Glomerular endothelial cell (primary cell): ENCODE results near the gene NBPF10. TPM values are rescaled to one million over a fixed set of nuclear protein-coding genes. Genes with fewer than 3 reads are reported as not detected.
"Not testable (repeated sequence)": the region's sequence is repeated elsewhere in the genome, so short reads cannot be mapped to it uniquely, and the experiment has no call there.

ENCODE experiments used
- DNase-seq: peaks from one replicate; pipeline ENCODE4 v3.0.0-alpha.2; 2011; ENCODE audit warnings: low read depth, low spot score; ENCODE audit errors: extremely low read depth
- total RNA-seq: library from RNA; depleted of rRNA; stranded (reverse); fragments of >200 nt; gene quantifications from 2 replicates; pipeline ENCODE4 v1.2.3, GENCODE V29; 2015

NBPF10 gene
- 0.15 and 0.47 TPM in 2 replicates for total RNA-seq

GRCh38 chr1:146144465-146144864 is at the start of gene NBPF10:
Gene NBPF10, minus strand, starts transcription at chr1:146144804. Its CDS starts 35 bp downstream, at chr1:146144769.
- not testable (repeated sequence) for DNase-seq

GRCh38 chr1:146174531-146174930 is 29.9 kb upstream of the NBPF10 start:
- not testable (repeated sequence) for DNase-seq

GRCh38 chr1:146167740-146168139 is 23.1 kb upstream of the NBPF10 start:
- not testable (repeated sequence) for DNase-seq

- DNase-seq: not testable (repeated sequence)
Measured at GRCh38 chr1:146167273-146167672, 22.7 kb upstream of the NBPF10 start.

Other genes with a start within 250 kb of the NBPF10 start
- 4.9 and 5.3 TPM in 2 replicates for gene ITGA10, start 234.8 kb downstream of the NBPF10 start, total RNA-seq
- 30.0 and 32.7 TPM in 2 replicates for gene PEX11B, start 226.1 kb downstream of the NBPF10 start, total RNA-seq
- 153 and 164 TPM in 2 replicates for gene RBM8A, start 217.3 kb downstream of the NBPF10 start, total RNA-seq
- 41.6 and 42.2 TPM in 2 replicates for gene LIX1L, start 186.8 kb downstream of the NBPF10 start, total RNA-seq
- 0.35 and 0.44 TPM in 2 replicates for gene ANKRD34A, start 180.2 kb downstream of the NBPF10 start, total RNA-seq
- gene POLR3GL, start 180.1 kb downstream of the NBPF10 start, total RNA-seq: 13.4 and 18.7 TPM in 2 replicates
- 98.0 and 102 TPM in 2 replicates for gene TXNIP, start 148.2 kb downstream of the NBPF10 start, total RNA-seq
- gene HJV, start 123.1 kb downstream of the NBPF10 start, total RNA-seq: not detected in 2 replicates
- 9.1 and 18.7 TPM in 2 replicates for gene NOTCH2NLA, start 84.2 kb upstream of the NBPF10 start, total RNA-seq